GM19193 (cell line): ENCODE data around the gene CASQ2.

Experiments used
- POLR2A ChIP-seq: IDR thresholded peaks from 4 replicates; pipeline ENCODE4 v1.6.1; 2011; ENCODE audit not compliant: insufficient read depth, insufficient read length; ENCODE audit errors: extremely low read depth

Gene CASQ2

DNA sequence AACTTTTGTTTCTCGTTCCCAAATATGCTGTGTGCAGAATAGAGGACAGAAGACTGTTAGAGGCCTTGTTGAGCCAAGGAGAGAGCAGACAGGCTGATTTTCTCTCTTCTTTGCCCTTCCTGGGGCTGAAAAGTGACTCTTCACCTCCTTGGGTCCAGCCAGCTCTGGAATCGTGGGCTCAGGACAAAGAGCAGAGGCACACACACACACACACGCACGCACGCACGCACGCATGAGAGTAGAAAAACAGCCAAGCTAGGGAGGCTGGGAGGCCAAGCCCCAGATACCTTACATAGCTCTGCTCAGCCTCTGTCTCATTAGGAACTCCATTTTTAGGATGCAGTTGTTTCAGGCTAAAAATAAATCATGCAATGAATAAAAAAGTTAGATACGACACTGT, at the start of gene CASQ2:
Gene CASQ2, minus strand, starts transcription at position 166 of the 400 bp plus-strand sequence. CDS start 173 bp downstream, outside the sequence.
- TF ChIP-seq POLR2A, result no peak

DNA sequence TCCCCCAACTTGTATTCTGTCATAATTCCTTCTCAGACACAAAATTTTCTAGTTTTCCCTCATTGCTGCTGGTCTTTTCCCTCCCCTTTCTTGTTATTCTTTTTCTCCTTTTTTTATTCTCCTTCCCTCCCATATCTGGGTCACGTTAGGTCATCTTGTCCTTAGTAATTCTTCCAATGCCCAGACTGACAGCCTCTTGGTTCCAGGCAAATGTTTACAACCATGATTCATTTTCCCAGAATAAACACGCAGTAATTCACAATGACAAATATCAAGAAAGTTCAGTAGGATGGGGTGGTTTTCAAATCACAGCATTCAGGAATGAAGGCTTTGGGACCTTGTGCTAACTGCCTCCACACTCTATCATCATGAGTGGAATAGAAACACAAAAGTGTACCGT, 47.2 kb upstream of the CASQ2 start:
- TF ChIP-seq POLR2A, result no peak

DNA sequence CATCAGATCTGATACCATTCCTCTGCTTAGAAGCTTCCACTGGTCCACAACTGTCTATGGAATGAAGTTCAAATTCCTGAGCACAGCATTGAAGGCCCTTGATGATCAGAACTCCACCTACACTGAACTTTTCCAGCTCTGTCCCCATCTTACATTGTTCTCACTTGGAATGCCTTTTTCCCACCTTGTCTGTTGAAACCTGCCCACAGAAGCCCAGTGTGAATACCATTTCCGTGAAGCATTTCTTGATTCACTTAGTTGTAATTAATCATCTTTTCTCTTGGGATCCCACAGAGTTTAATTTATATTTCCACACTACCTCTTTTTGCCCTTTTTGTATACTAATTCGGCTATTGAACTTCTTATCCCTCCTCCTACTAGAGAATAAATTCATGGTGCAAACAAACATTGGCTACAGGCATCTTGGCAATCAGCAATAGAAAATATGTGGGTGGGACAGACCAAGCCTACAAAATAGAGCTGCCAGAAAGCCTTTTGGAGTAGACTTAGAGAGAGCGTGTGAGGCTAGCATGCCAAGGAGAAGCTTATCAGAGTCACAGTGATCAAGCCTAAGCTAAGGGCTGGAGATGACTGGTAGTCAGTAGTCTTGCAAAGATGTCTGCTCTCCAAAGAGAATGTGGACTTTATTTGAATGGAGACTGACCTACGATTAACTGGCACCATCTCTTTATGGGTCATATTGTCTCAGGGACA, 46.3 kb upstream of the CASQ2 start:
- no peak for TF ChIP-seq POLR2A

DNA sequence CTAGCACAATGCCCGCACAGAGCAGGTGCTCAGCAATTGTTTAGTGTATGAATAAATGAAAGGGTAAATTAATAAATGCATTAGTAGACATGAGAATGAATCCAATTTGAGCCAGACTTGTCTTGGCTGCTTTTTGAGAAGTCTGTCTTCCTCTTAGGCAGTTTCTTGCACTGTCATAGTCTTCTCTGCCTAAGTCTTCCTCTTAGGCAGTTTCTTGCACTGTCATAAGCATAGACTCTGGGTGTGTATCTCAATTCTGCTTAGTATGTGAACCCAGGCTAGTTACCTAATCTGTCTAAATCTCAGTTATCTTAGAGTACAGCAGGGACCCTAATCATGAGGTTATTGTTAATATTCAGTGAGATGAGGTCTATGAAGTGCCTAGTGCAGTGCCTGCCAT, 45.2 kb upstream of the CASQ2 start:
- TF ChIP-seq POLR2A, result no peak

DNA sequence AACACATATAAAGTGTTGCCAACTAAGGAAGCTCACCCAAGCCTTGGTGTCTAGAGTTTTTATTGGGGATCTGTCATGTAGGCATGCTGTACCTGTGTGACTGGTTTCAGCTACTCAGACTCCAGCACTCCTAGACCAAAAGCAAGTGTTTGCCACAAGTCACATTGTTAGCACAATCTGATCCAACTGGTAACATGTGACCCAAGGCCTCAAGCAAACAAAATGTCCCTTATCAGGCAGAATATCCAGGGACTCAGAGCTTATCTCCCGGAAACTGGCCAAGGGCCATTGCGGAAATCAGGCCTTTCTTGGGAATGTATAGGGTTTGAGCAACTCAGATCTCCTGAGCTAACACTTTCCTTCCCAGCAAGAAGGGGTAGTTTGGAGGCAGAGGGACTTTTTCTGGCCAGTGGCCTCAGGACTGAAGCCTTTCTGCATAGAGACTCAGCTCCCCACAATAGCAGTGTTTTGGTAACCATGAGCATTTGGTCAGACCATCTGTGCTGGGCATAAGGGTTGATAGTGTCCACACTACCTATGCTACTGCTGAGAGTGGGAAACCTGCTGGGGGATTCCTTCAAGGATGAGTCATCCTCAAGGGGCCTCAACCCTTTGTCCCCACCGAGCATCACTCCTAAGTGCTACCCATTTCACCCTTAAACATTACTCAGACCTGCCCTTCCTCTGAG, 42.8 kb upstream of the CASQ2 start:
- no peak for TF ChIP-seq POLR2A

DNA sequence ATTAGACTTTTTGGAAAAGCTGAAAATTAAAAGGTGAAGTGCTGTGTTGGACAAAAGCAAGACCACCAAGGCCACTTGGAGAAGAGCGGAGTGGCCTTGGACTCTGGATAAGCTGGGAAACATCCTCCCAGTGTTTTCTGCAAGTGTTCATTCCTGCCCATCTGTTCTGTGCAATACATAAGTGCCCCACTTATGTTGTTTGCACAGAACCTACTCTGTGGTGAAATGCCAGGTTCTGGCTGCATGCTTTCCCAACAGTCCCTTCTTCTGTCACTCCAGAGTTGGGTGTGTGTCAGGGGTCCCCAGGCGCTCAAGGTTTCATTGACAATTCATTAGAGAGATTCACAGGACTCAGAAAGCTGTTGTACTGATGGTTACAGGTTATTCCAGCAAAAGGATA, 42.1 kb upstream of the CASQ2 start:
- TF ChIP-seq POLR2A, result no peak

DNA sequence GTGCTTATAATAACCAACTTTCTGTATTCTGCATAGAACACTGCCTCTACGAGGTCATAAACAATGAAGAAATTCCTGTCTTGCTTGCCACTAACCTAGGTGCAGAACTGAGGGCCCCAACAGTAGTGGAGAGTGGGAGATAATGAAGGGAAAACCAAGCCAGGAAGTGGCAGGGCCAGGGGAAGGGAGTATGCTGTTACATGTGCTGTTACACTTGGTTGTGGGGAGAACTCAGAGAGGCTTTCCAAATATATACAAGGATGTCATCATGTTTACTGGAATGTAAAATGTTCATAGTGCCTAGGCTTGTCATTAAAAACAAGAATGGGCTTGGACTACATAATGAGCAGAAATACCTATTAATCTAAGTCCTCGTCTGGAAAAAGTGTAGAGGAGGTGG, 41.3 kb upstream of the CASQ2 start:
- no peak for TF ChIP-seq POLR2A

DNA sequence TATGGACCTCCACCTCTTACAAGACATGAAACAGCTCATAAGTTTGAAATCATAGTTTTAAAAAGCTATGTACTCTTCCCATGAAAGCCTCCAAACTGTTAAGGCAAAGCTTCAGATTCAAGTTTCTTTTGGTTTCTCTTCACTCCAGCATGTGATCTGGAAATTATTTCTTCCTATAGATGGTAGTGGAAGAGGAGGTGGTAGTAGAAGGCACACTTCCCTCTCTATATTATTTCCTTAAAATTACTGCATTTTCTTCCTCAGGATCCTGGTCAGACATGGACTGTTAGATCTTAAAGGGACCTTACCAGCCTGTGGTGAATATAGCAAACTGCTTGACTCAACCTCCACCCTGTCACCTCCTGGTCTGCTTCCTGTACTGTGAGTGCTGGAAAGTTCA, 40.6 kb upstream of the CASQ2 start:
- no peak for TF ChIP-seq POLR2A

DNA sequence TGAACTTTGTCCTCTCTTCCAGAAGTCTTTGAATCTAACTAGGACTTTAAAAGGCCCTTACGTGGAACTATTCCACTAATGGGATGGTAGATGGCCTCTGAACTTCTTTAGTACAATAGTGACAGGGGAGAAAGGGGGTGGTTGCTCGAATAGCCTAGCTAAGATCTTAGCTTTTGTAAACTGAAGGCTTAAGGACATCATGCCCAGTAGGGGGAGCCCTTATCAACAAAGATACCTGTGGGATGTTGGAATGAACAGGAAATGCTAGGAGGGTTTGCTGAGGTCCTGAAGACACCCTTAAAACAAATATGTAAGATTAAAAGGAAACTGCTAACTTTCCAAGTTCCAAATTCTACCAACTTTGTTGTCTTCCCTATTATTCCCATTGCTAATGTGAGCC, 39.2 kb upstream of the CASQ2 start:
- no peak for TF ChIP-seq POLR2A

DNA sequence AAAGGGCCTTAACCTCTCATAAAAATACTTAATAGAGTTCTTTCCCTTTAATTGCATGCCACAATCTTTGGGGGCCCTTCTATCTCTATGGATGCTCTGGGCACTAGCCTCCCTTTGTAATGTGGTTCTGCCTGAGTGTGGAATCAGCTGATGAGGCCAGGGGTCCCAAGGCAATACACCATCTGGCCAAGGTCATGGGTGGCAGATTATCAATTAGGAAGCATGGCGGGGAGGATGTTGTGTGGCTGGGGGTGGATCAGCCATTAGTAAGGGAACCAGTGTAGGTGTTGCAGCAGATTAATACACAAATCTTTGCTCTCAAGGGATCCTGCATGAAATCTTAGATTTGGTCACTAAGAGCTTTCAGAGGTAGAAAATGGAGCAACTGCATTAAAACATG, 37.1 kb upstream of the CASQ2 start:
- no peak for TF ChIP-seq POLR2A

DNA sequence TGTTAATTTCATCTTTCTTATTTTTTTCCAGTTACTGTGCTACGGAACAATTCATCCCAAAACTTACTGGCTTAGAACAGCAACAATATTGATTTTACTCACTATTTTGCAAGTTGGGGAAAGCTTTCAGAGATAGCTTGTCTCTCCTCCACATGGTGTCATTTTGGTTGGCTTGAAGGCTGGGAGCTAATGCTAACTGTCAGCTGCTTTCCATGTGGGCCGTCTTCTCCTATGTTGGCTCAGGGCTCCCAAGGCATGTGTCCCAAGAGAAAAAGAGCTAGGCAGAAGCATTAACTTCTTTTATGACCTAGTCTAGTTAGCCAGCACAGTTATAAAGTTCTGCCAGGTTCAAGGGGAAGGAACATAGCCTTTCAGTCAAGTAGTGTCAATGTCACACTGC, 33.9 kb upstream of the CASQ2 start:
- TF ChIP-seq POLR2A, result no peak

DNA sequence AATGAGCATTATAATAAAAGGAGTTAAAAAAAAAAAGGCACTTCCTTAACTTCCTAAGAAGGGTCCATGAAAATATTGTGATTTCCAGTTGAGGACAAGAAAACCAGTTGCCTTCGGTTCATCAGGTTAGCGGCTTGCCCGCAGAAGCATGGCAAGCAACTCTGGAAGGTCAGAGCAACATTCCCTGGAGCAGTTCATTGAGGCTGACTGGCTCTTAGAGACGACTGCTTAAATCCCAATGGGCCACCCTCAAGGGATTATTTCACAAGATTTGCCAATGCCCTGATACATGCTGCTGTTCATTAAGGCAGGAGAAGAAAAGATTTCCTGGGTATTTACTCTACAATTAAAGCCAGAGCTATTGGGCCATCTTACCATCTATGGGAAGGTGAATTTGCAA, 29.0 kb upstream of the CASQ2 start:
- TF ChIP-seq POLR2A, result no peak

DNA sequence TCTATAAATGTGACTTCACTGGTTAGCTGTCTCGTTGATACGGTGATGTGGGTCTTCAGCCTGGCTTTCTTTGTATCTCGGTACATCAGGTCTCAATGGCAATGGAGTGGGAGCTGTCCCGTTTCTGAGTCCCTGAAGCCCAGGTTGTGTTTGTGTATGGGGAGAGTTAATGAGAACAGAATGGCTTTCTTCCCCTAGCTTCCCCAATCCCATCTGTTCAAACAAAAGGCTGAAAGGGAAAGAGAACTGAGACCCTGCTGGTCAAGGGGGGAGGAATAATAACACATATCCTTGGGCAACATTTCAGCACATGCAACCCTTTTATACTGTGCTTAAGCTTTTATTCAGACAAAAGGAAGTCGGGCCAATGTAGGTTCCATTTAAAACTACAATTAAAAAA, 28.4 kb upstream of the CASQ2 start:
- TF ChIP-seq POLR2A, result no peak

DNA sequence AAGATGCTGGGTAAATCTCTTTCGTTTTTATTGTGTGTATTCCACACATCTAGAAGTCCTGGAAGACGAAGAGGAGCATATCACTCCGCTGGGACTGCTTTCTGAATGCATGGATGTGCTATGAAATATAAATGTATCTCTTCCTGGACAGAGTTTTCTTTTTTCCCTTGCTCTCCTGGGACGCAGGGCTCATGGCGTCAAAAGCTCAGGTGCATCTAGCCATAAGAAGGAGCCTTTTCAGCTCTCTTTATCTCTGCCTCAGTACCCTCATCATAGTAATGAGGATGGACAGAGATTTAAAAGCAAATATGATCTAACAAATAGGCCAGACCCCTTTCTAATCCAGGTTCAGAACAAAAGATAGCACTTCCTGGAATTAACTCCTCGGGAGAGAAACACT, 27.5 kb upstream of the CASQ2 start:
- TF ChIP-seq POLR2A, result no peak

DNA sequence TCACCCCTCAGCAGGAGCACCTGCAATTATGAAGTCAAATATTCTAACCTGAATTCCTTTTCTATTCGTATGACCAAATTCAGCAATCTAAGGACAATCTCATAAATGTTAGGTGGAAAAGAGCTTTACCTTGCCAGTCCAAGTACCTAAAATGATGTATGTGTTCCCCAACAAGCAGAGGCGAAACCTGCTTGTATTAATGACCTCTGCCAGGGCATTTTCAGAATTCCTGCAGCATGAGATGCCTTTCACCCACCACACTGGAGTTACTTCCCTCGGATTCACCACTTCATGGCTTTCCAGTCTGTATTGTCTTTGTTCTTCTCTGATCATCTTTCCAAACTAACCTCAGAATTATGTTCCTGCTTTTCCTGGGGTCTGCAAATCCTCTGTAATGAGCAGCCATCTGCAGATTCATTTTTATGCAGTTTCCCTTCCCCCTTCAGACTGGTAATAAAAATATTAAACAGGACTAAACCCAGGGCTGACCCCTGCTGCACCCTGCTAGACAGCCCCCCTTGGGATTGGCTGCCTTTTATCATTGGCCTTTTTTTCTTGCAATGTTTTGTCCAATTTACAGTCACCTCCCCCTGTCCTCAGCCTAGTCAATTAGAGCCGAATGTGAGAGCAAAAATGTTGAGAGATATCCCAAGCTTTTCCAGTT, 26.6 kb upstream of the CASQ2 start:
- TF ChIP-seq POLR2A, result no peak

DNA sequence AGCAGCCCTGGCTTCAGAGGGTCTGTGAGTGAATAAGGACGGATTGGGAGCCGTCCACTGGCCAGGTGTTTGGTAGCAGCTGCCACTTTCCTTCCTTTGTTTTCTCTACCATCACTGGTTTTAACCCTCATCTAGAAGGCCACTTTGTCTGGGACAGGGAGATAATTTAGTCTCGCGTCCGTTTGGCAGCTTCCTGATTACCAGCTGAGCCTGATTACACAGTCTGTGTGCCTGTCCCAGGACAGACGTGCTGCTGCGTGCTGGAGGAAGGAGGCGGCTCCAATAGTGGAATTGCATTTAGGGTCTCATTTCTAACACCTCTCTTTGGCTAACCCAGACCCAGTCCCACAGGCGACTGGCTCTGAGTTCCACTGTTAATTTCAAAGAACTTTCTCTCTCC, 24.6 kb upstream of the CASQ2 start:
- TF ChIP-seq POLR2A, result no peak
